GM12873 (cell line): Measurements from ENCODE around the gene DUS4L.

Experiments
- TF ChIP-seq, protein P1 (sequence below): IDR thresholded peaks from 2 replicates; pipeline ENCODE4 v1.5.1; 2012; ENCODE audit warnings: low read depth, mild to moderate bottlenecking, moderate library complexity, low read length, control low read depth; ENCODE audit not compliant: insufficient read depth; ENCODE audit errors: missing control alignments

DUS4L gene

DNA sequence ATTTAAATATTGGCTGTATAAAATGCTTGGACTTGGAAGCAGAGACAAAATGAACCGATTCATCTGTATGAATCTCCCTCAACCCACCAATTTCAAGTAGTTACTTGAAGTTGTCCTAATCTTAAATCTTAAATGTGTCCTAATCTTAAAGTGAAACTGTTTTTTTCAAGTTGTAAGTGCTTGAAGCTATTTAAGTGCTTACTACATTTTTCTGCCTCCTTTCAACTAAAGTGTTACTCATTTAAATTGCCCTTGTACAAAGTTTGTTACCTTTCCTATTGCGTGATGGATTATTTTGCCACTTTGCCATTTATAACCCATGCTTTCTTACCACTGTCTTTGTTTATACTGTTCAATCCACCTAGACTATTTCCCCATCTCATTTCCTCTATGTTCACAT lies 19.1 kb downstream of the DUS4L start:
- TF ChIP-seq, protein P1, sequence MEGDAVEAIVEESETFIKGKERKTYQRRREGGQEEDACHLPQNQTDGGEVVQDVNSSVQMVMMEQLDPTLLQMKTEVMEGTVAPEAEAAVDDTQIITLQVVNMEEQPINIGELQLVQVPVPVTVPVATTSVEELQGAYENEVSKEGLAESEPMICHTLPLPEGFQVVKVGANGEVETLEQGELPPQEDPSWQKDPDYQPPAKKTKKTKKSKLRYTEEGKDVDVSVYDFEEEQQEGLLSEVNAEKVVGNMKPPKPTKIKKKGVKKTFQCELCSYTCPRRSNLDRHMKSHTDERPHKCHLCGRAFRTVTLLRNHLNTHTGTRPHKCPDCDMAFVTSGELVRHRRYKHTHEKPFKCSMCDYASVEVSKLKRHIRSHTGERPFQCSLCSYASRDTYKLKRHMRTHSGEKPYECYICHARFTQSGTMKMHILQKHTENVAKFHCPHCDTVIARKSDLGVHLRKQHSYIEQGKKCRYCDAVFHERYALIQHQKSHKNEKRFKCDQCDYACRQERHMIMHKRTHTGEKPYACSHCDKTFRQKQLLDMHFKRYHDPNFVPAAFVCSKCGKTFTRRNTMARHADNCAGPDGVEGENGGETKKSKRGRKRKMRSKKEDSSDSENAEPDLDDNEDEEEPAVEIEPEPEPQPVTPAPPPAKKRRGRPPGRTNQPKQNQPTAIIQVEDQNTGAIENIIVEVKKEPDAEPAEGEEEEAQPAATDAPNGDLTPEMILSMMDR, result no peak

DNA sequence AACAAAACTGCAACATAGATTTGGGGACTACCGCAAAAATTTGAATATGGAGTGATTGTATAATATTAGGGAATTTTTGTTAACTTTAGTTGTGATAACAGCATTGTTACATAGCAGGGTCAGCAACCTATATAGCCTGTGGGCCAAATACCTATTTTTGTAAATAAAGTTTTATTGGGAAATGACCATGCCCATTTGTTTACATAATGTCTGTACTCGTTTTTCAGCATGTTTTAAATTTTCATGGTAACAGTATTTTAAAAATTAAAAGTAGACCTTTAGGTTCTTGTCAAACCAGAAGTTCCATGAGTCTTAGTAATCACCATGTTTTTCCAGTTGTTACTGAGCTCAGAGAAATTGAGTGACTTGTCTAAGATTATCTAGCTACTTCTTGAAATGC lies 20.9 kb downstream of the DUS4L start:
- TF ChIP-seq, protein P1, result no peak

DNA sequence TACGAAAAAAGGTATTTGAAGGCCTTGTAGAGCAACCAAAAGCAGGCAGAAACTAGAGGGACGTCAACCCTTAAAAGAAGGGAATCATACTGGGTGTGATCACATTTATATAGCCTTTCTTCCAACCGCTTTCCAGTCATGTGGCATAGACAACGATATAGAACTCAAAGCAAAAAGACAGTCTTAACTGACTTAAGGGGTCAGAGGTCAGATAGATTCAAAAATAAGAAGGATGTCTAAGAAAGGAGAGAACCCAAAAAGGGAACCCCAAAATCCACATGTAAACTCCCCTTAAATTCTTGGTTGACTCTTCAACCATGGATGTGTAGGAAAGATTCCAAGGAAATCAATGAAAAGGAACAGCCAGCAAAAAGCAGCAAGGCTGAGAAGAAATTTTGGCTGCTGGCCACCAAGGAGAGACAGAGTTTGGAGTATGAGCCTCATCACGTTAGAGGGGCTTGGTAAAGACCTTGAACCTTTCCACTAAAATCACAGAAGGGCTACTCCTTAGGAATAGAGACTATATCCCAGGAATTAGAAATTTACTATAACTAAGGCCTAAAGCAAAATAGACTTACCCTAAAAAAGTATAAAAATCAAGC lies 24.9 kb downstream of the DUS4L start:
- TF ChIP-seq, protein P1, result no peak

DNA sequence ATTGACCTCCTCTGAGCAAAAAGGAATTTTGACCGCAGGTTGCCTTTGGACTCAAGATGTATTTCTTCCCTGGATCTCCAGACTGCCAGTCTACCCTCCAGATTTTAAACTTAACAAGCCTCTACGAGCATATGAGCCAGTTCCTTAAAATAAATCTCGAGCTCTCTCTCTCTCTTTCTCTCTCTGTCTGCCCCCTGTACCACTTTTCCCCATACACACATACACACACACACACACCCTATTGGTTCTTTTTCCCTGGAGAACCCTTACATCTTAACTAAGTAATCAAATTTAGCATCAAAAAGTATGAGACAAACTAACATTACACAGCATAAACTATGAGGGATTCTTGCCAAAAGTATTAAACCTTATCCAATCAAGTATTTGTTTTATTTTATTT lies 27.6 kb downstream of the DUS4L start:
- TF ChIP-seq, protein P1, result no peak

DNA sequence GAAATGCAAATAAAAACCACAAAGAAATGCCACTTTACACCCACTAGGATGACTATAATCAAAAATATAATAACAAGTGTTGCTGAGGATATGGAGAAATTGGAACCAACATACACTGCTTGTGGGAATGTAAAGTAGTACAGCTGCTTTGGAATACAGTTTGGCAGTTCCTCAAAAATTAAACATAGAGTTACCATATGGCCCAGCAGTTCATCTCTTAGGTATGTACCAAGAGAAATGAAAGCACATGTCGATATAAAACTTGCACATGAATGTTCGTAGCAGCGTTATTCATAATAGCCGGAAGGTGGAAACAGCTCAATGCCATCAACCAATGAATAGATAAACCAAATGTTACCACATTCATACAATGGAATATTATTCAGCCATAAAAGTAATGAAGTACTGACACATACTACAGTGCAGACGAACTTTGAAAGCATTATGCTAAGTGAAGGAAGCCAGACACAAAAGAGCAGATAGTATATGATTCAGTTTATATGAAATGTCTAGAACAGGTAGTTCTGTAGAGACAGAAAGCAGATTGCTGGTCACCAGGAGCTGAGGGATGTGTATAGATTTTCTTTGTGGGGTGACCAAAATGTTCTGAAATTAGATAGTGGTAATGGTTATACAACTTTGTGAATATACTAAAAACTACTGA lies 28.7 kb downstream of the DUS4L start:
- TF ChIP-seq, protein P1, result no peak

DNA sequence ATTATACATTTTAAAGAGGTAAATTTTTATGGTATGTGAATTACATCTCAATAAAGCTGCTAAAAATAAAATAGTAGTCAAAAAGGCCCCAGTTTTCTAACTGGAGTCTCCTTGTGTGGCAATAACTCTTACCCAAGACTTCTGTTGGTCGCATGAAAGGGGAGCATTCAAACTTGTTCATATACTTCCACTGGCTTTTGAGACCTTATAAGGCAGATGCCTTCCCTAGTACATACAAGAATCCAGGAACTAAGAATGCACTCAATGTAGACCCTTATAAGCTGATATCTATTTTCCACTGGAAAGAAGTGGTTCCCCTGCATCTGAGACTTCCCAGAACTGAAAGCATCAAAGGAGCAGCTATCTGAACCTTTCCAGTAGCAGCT lies 29.2 kb downstream of the DUS4L start:
- TF ChIP-seq, protein P1, result no peak

DNA sequence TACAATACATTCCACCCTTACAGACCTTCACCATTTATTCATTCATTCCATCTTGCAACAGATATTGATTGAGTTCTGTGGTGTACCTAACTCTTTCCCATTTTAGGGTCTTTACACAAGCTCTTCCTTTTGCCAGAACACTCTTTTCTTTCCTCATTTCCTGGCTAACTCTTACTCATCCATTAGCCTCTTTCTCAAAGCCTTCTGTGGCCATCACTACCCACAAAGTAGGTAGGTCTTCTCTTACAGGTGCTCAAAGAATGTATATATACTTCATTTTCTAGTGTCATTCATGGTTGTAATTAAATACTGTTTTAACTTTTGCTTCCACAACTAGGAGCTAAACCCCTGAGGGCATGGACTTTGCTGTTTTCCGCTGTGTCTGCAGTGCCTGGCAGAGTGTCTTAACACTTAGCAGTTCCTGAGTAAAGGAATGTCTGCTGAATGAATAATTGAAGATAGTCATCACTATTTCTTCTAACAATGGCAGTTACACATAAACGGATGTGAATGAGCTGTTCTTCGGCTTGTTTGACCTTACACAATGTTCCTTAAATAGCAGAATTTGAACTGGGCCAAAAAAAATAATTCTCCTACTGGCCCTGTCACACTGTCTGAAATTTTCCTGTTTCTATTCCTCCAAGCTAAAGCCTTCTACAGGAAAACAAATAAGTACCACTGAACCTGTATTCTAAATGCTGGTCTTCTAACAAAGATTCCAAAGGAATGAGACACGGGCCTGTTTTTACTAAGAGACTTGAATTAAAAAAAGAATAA lies 31.4 kb downstream of the DUS4L start:
- TF ChIP-seq, protein P1, result no peak
